Right renal pelvis (tissue), 4 donors: ENCODE results near the gene ZNF891. TPM values are rescaled to one million over a fixed set of nuclear protein-coding genes. Genes with fewer than 3 reads are reported as not detected.

Source experiments
- DNase-seq, 4 donors: peaks; one replicate each; pipeline ENCODE4 v3.0.0-alpha.2; 2013; ENCODE audit warnings: low read depth in 4 of 4, low spot score in 3 of 4, missing footprints in 1 of 4
- polyA plus RNA-seq, 4 donors: library from polyadenylated mRNA; unstranded; fragments of 120-200 nt; gene quantifications; one replicate each; pipeline ENCODE4 v1.2.1, GENCODE V29; 2013; ENCODE audit not compliant: insufficient read length in 4 of 4

The ZNF891 gene
- polyA plus RNA-seq, 4 donors: 3.5 to 4.4 (median 3.7) TPM

GRCh38 chr12:133063556-133063955 is 66.5 kb downstream of the ZNF891 start:
- DNase-seq: no peak

- DNase-seq: no peak
Measured at GRCh38 chr12:133061954-133062353, 68.1 kb downstream of the ZNF891 start.

- DNase-seq: no peak
Measured at GRCh38 chr12:133058203-133059113, 71.6 kb downstream of the ZNF891 start.

- DNase-seq: no peak
Measured at GRCh38 chr12:133057446-133057845, 72.6 kb downstream of the ZNF891 start.

Other genes with a start within 250 kb of the ZNF891 start
- 10 to 100 TPM; 19.4 to 24.0 (median 21.2) TPM for gene CHFR, start 242.7 kb downstream of the ZNF891 start, polyA plus RNA-seq
- gene ZNF605, start 174.0 kb downstream of the ZNF891 start, polyA plus RNA-seq: 10 to 100 TPM; 18.5 to 28.2 (median 27.8) TPM
- gene ZNF26, start 143.9 kb downstream of the ZNF891 start, polyA plus RNA-seq: 10 to 100 TPM; 10.7 to 14.2 (median 12.4) TPM
- gene ZNF84, start 92.8 kb downstream of the ZNF891 start, polyA plus RNA-seq: 10 to 100 TPM; 55.7 to 81.0 (median 72.7) TPM
- 10 to 100 TPM; 35.9 to 45.1 (median 44.2) TPM for gene ZNF140, start 49.4 kb downstream of the ZNF891 start, polyA plus RNA-seq
- gene ZNF10, start 353 bp upstream of the ZNF891 start, polyA plus RNA-seq: 10 to 100 TPM; 19.2 to 24.8 (median 21.3) TPM
- gene ZNF268, start 51.2 kb upstream of the ZNF891 start, polyA plus RNA-seq: 10 to 100 TPM; 28.9 to 41.5 (median 37.3) TPM
- gene ANHX, start 105.6 kb upstream of the ZNF891 start, polyA plus RNA-seq: not detected